Stimulated activated CD4-positive, alpha-beta T cell treated with anti-CD3 and anti-CD28 coated beads, Interleukin-15, amount 100 ng/mL, for 1 hour (primary cell): ENCODE data around the gene PERM1.
"Not testable (repeated sequence)": the region's sequence is repeated elsewhere in the genome, so short reads cannot be mapped to it uniquely, and the experiment has no call there.

Experiments used
- DNase-seq, 2 donors: peaks; one replicate each; pipeline ENCODE4 v3.0.0-alpha.2; 2020; ENCODE audit warnings: low read depth in 1 of 2, low spot score in 1 of 2

PERM1 gene, protein sequence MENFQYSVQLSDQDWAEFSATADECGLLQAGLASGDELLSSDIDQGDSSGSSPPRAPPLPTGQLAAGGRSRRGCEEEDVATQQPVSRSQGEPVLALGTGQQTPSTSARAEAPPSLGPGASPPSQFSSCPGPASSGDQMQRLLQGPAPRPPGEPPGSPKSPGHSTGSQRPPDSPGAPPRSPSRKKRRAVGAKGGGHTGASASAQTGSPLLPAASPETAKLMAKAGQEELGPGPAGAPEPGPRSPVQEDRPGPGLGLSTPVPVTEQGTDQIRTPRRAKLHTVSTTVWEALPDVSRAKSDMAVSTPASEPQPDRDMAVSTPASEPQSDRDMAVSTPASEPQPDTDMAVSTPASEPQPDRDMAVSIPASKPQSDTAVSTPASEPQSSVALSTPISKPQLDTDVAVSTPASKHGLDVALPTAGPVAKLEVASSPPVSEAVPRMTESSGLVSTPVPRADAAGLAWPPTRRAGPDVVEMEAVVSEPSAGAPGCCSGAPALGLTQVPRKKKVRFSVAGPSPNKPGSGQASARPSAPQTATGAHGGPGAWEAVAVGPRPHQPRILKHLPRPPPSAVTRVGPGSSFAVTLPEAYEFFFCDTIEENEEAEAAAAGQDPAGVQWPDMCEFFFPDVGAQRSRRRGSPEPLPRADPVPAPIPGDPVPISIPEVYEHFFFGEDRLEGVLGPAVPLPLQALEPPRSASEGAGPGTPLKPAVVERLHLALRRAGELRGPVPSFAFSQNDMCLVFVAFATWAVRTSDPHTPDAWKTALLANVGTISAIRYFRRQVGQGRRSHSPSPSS

DNA sequence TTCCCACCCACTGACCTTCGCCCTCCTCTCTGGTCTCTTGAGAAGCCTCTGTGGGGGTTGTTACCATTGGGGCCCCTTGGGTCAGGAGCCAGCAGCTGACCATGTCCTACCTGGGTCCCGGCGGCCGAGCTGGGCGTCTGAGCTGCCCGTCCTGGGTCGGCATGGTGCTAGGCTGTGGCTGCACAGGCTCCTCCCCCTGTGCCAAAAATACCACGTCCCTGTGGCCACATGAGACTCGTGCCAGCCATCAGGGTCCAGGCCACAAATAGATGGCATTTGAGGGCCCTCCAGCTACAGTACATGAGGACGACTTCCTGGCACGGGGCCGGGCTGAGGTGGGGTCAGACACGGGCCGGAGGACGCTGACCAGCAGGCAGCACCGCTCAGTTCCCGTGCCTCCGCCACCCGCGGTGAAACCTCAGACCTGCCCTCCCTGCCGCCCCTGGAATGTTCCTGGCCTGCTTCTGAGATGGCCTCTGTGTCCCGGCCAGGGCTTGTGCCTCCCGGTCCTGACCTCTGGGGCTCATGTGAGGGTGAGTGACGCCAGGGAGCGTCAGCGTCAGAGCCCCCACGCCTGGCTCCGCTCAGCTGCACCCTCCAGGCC is at the start of gene PERM1:
Gene PERM1, minus strand, starts transcription at position 139 of the 604 bp plus-strand sequence. CDS start 1,064 bp downstream, outside the sequence.
- no peak for DNase-seq

DNA sequence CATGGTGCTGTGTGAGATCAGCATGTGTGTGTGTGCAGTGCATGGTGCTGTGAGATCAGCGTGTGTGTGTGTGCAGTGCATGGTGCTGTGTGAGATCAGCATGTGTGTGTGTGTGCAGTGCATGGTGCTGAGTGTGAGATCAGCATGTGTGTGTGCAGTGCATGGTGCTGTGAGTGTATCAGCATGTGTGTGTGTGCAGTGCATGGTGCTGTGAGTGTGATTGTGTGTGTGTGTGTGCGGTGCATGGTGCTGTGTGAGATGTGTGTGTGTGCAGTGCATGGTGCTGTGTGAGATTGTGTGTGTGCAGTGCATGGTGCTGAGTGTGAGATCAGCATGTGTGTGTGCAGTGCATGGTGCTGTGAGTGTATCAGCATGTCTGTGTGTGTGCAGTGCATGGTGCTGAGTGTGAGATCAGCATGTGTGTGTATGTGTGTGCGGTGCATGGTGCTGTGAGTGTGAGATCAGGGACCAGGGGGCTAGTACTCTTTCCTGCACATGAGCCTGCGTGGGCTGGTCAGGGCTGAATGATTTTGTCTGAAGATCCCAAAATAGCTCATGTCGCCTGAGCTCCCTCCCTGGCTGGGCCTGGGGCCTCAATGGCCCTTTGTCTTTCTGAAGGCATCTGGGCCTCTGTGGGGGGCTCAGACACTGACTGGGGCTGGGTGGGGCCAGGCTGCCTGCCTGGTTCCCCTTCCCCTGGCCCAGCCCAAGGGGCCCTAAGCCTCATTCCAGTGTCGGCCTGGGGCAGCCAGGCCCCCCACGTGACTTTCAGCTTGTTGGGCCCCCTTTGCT is 49.2 kb upstream of the PERM1 start:
- DNase-seq = not testable (repeated sequence)

DNA sequence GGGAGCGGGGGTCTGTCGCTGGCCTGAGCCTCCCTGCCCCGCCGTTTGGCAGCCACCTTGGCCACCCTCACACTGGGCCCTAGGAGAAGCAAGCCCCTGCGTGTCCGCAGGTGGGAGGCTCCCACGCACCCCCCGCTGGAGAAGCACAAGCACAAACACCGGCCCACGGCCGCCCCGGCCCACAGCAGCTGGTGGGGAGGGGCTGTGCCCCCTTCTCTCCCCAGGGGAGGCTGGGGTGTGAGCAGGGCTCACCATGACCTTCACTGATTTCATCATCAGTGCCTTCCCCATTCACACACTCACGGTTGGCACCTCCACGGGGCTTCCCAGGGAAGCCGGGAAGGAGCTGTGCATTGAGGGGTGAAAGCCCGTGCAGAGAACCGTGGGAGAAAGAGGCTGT is 45.9 kb upstream of the PERM1 start:
- DNase-seq = no peak

DNA sequence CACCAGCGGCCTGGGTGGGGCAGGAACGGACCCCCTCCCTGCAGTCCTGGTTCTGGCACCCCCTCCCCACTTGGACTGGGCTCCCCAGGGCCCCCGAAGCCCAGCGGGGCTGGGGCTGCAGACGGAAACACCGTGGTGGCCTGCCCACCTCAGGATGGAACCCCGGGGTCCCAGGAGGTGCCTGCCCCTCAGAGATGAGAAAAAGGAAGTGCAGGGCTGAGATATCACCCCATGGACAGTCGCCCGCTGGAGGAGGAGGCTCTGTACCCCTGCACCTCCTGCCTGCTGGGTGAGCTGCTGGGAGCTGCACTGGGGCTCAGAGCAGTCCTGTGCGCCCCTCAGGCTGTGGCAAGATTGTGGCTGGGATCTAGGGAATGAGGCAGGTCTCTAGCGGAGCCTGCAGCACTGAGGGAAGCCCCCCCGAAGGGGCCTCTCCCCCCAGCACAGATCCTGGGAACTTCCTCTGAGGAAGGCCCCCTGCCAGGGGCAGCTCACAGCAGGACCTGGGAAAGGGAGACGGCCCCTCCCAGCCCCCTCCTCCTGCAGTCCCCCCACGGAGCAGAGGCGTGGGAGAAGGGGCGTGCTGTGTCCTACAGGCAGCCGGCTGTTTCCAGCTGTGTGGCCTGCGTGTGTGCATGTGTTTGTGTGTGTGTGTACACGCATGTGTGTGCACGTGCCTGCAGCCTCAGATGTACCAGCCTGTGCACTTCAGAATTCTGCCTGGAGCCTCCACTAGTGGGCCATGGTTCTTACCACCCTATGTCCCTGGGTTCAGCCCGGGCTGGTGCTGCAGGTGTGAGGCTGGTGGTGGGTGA is 44.9 kb upstream of the PERM1 start:
- no peak for DNase-seq

DNA sequence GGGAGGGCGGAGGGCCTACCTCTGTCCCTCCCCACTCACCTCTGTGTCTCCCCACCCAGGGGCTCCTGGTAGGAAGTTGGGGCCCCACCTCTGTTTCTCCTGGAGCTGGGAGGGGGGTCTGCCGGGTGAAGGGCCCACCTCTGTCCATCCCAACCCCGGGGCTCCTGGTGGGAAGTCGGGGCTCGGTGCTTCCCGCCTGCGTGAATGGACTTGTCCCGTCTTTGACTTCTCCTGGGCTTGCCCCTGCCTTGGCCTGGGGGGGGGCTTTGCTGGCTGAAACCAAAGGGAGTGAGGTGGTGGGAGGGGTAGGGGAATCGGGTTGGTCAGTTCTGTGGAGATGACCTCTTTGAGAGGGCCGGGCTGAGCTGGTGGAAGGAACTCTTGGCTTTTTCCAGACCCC is 43.8 kb upstream of the PERM1 start:
- no peak for DNase-seq

DNA sequence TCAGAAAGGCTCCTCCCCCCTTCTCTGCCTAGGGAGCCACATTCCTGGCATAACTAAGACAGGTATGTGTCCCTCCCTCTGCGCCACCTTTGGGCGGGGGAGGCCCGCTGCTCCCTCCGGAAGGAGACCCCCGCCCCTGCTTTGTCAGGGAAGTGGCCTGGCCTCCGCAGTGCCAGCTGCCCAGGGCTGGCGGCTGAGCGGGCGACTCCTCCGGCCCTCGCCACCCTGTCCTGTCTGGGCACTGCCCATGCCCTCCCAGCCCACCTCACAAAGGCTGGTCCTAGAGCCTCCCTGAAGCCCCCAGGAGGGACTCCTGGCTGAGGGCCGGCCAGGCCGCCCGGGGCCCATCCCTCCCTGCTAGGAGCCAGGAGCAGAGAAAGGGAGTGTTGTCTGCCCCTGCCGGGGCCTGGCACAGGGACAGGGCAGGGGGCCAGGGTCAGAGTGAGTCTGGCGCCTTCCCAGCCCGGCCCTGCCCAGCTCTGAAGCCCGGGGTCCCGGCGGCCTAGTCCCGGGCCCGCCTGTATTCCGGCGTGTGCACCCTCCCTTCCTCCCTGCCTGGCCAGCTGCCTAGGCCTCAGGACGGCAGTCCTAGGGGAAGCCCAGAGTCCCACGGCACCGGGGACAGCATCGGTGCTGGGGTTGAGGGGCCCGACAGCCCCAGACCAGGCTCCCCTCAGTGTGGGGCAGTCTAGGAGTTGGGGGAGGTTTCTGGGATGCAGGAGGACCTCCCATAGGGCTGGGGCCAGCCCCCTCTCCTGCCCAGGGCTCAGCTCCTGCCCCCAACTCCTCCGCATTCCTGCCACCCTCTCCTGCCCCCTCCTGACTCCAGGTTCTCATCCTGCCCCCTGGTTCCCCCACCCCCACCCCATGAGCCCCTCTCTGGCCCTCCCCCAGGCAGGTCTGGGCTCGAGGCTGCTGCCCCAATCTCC is 43.1 kb upstream of the PERM1 start:
- no peak for DNase-seq

DNA sequence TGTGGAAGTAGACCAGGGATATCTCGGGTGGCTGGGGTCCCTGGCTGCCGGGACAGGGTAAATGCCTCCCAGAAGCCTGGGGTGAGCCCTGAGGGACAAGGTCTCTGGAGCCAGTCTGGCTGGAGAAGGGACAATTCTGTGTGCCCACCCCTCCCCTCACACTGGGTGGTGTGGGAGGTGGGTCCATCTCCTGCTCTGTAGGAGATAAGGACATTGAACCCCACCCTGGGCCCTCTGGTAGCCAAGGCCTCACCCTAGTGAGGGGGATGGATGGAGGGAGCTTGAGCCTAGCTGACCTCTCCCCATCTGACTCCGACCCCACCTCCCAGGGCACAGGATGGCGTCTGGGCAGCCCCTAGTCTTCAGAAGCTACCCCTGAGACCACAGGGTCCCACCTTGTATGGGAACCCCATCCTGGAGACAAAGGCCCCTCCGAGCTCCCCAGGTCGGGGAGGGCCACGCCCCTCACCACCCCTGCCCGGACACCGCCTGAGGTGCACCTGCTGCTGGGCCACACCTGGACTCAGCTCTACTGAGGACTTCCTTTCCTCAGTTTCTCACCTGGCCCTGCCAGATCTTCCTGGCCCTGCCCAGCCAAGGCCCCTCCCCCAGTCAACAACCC is 42.4 kb upstream of the PERM1 start:
- DNase-seq = no peak

DNA sequence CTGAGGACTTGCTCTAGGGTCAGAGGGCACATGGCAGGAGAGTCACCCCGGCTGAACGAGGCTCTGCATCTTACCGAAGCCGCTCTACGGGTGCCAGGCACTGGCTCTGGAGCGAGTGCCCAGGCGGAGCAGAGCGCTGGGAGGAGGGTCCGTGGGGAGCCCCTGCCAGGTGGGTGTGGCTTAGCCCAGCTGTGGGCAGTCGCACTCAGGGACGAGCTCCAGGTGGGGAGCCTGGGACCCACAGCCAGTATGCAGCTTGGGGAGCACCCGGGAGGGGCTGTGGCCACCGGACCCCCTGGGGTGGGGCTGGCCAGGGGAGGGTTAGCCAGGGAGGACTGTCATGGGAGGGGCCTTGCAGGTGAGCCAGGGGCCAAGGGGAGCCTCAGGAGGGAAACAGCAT is 41.8 kb upstream of the PERM1 start:
- no peak for DNase-seq

DNA sequence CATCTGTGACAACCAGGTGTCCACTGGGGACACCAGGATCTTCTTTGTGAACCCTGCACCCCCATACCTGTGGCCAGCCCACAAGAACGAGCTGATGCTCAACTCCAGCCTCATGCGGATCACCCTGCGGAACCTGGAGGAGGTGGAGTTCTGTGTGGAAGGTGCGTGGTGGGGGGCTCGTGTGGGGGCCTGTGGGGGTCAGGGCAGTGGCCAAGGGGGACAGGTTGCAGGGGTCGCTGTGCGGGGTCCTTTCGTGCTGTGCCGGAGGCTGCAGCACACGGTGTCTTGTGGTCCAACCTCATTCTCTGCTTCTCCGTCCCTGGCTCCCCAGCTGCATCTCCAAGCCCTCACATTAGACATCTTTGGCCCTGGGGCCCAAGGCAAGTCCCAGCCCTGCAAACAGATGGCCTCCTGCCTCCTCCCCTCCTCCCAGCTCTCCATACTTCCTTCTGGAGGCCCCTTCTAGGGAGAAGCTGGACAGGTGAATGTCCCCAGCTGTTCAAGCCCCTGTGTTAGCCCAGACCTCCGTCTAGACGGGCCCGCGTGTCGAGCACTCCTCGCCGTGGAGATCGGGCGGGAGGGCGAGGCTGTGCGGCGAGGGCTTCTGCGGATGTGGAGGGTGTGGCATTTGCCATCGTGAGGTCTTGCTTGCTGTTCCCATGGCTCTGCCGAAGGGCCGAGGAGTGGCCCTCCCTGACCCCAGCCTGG is 40.6 kb upstream of the PERM1 start:
- DNase-seq = no peak

DNA sequence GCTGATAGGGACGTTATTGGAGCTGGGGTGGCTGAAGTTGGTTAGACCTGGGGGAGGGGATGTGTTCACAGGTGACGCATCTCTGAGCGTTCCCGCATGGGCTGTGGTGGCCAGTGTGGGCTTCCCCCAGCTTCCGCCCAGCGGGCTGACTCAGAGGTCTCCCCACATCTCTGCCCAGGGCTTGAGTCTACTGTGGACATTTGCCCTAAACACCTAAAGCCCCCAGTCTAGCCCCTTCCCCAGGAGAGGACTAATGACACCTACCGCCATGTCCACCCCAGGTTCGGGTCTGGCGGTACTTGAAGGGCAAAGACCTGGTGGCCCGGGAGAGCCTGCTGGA is 40.0 kb upstream of the PERM1 start:
- no peak for DNase-seq

DNA sequence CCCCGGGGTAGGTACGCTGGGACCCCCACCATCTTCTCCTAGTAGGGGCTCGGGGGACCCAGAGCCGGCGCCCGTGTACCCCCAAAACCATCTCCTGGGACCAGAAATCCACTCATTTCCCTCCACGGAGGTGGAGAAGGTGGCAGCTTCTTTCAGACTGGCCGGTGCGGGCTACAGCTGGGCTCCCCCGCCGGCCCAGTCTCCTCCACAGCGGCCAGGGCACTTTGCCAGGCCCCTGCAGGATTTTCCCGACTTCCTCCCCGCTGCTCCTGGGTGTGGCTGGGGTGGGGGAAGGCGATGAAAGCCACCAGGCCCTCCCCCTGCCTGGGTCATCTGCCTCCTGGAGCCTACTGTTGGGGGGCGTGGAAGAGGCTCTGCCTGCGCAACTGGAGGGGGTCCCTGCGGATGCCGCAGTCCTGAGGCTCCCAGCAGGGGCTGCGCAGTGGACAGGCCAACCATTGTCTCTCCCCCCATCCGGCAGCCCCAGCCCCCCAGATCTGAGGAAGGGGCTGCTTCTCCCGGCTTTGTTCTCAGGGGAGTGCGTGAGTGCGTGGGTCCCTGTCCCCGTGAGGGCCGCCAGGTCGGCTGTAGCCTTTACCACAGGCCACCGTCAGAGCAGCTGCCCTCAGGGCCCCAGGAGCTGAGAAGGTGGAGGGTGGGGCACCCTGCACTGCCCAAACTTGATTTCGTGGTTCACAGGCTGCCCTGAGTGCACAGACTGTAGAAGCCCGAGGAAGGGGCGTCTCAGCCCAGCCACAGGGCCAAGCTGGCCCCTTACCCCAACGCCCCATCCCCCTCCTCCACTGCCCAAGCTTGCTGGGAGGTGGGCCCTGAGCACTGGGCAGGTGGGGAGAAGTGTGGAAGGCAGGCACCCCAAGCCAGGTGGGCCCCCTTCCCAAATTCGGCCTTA is 39.4 kb upstream of the PERM1 start:
- no peak for DNase-seq

DNA sequence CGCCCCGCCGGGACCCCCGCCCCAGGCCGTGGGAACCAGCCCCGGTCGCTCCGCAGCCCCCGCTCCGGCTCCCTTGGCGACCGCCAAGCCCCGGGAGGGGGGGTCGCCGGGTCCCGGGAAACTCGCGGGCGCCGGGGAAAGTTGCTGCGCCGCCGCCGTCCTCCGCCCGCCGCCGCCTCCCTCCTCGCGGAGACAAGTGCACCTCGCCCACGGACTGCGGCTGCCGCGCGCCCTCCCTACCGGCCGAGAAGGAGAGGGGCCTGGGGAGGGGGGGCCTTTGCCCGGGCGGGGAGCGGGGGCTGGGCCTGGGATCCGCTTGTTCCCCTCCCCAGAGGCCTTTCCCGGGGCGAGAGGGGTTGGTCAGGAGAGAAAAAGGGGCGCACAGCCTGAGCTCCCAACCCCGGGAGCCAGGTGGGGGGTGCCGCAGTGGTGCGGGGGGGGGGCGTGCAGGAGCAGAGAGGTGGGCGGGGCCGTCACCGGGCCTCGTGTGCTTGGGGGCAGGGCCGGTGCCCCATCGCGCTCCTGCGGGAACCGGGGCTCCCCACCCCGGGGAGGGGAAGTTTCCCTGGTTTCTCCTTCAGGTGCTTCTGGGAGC is 38.6 kb upstream of the PERM1 start:
- DNase-seq = no peak

DNA sequence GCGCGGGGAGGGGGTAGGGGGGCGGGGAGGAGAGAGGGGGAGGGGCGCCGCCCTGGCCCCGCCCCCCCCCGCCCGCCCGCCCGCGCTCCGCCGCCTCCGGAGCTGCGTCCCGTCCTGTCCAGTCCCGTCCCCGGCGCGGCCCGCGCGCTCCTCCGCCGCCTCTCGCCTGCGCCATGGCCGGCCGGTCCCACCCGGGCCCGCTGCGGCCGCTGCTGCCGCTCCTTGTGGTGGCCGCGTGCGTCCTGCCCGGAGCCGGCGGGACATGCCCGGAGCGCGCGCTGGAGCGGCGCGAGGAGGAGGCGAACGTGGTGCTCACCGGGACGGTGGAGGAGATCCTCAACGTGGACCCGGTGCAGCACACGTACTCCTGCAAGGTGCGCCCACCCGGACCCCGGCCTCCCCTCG is 38.1 kb upstream of the PERM1 start, which contains the start of gene AGRN:
Gene AGRN, plus strand, starts transcription at position 121 of the 405 bp plus-strand sequence. Its CDS starts 53 bp downstream, at position 174.
- DNase-seq = no peak

DNA sequence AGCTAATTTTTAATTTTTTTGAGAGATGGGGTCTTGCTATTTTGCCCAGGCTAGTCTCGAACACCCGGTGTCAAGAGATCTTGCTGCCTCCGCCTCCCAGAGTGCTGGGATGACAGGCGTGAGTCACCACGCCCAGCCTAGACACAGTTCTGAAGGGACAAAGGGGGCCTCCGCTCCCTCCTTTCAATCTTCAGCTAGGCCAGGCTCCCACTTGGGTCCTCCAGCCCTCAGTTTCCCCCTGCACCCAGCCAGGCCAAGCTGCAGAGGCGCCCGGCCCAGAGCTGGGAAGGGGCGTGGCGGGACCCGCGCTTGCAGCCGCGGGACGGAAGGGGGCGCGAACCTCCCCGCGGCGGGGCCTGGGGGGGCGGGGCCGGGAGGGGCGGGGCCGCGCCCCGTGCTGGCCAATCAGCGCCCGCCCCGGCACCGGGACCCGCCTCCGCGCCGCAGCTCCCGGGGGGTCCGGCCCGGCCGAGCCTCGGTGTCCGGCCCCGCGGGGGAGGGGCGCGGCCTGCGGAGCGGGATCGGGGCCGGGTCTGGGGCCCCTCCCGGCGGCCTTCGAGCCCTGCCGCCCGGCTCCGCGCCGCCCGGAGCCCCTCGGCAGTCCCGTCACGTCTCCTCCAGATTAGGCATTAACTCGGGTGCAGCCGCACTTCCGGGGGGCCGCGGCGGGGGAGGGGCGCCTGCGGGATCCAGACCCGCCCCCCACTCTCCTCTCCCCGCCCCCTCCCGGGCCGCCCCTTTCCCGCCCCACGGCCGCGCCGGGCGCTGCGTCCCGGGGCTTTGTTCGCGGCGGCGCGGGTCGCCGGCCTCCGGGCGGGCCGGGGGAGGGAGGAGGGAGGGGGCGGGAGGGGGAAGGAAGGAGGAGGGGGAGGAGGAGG is 37.5 kb upstream of the PERM1 start:
- peak; percentile 73 to 76 for DNase-seq

DNA sequence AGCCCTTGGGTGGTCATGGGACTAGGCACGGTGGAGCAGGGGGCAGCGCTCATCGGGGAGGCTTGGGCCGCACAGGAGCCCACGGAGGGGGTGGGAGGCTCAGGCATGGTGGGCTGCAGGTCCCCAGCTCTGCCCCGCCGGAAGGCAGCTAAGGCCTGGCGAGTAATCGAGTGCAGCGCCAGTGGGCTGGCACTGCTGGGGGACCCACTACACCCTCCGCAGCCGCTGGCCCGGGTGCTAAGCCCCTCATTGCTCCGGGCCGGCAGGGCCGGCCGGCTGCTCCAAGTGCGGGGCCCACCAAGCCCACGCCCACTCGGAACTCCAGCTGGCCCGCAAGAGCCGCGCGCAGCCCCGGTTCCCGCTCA is 36.4 kb upstream of the PERM1 start:
- not testable (repeated sequence) for DNase-seq
